Gastrocnemius medialis (tissue), 4 donors: ENCODE results near the gene VIPR2. TPM values are rescaled to one million over a fixed set of nuclear protein-coding genes. Genes with fewer than 3 reads are reported as not detected.
A peak's percentile ranks its signal among the peaks of the same experiment; 100 is the strongest.

ENCODE experiments used
- ATAC-seq, 2 donors: fragments of 150-250 bp; one replicate each; pipeline ENCODE4 v1.9.1; 2016
- DNase-seq, 2 donors: peaks; one replicate each; pipeline ENCODE4 v3.0.0-alpha.2; 2019
- H3K27ac ChIP-seq, 4 donors: fragments of 200-600 bp; sonication (generic); 1 replicate in 1 of 4; 2 replicates in 3 of 4; pipeline ENCODE4 v1.5.1; 2016 to 2018; ENCODE audit warnings: mild to moderate bottlenecking in 2 of 4, moderate library complexity in 1 of 4
- H3K27me3 ChIP-seq, 3 donors: fragments of 200-600 bp; sonication (generic) in 2 of 3; 1 replicate in 1 of 3; 2 replicates in 2 of 3; pipeline versions ENCODE4 v1.5.1 to v1.6.0; 2016 to 2019; ENCODE audit warnings: mild to moderate bottlenecking in 1 of 3, moderate library complexity in 1 of 3
- H3K36me3 ChIP-seq, 2 donors: fragments of 200-600 bp; sonication (generic) in 1 of 2; one replicate each; pipeline ENCODE4 v1.5.1; 2017 to 2018
- H3K4me1 ChIP-seq, 2 donors: fragments of 200-600 bp; sonication (generic) in 1 of 2; one replicate each; pipeline ENCODE4 v1.5.1; 2016 to 2017; ENCODE audit warnings: mild to moderate bottlenecking in 2 of 2
- H3K4me3 ChIP-seq, 4 donors: fragments of 200-600 bp; sonication (generic) in 3 of 4; 1 replicate in 1 of 4; 2 replicates in 3 of 4; pipeline ENCODE4 v1.5.1; 2016 to 2019; ENCODE audit warnings: mild to moderate bottlenecking in 2 of 4
- H3K9me3 ChIP-seq, 3 donors: fragments of 200-600 bp; sonication (generic) in 2 of 3; 1 replicate in 1 of 3; 2 replicates in 2 of 3; pipeline ENCODE4 v1.5.1; 2016 to 2019
- POLR2A ChIP-seq, 2 donors: fragments of 450-650 bp; IDR thresholded peaks; one replicate each; pipeline ENCODE4 v1.6.1; 2017; ENCODE audit warnings: antibody characterized with exemption in 2 of 2, mild to moderate bottlenecking in 2 of 2, moderate library complexity in 2 of 2
- in situ Hi-C, 4 donors: fragments of 200-750 bp; cut with MboI; loops; one replicate each; pipeline versions ENCODE4 v1.15.0 to v1.8.0; 2017; ENCODE audit warnings: low sequenced_read_pairs in 4 of 4
- intact Hi-C: fragments of 100-400 bp; cut with DNase I; formaldehyde crosslinking; loops from one replicate; pipeline ENCODE4 v1.15.1; 2023; ENCODE audit warnings: low total_unique reads
- total RNA-seq, 4 donors: library from RNA; depleted of rRNA; stranded (reverse); fragments of >200 nt; gene quantifications; one replicate each; pipeline versions ENCODE4 v1.1.0 to v1.2.3, GENCODE V29; 2016
- TF ChIP-seq, protein P1 (sequence below), 5 experiments: fragments of 450-650 bp in 3 of 5; fragments of 200-600 bp in 2 of 5; sonication (generic) in 2 of 5; IDR thresholded peaks in 4 of 5; conservative IDR thresholded peaks in 1 of 5; 1 replicate in 4 of 5; 2 replicates in 1 of 5; pipeline ENCODE4 v1.5.1; 2016 to 2019; ENCODE audit warnings: antibody characterized with exemption in 5 of 5, mild to moderate bottlenecking in 3 of 5, moderate library complexity in 3 of 5

VIPR2 gene
- total RNA-seq, 4 donors from 2014 or later, result 0.39 to 2.2 (median 0.80) TPM

- intact Hi-C loops (no loop called here), in situ Hi-C loops (no loop called here)
- Histone ChIP-seq H3K9me3 (no peaks in the 10 kb centered on the region), H3K27ac (no peak overlapping the region), H3K4me1 (no peaks in the 10 kb centered on the region), H3K36me3 (no peaks in the 10 kb centered on the region), H3K27me3 (no peaks in the 10 kb centered on the region), H3K4me3 (no peak overlapping the region)
- TF ChIP-seq POLR2A (IDR thresholded peaks at IDR 0.05), result no peak
- TF ChIP-seq, protein P1, sequence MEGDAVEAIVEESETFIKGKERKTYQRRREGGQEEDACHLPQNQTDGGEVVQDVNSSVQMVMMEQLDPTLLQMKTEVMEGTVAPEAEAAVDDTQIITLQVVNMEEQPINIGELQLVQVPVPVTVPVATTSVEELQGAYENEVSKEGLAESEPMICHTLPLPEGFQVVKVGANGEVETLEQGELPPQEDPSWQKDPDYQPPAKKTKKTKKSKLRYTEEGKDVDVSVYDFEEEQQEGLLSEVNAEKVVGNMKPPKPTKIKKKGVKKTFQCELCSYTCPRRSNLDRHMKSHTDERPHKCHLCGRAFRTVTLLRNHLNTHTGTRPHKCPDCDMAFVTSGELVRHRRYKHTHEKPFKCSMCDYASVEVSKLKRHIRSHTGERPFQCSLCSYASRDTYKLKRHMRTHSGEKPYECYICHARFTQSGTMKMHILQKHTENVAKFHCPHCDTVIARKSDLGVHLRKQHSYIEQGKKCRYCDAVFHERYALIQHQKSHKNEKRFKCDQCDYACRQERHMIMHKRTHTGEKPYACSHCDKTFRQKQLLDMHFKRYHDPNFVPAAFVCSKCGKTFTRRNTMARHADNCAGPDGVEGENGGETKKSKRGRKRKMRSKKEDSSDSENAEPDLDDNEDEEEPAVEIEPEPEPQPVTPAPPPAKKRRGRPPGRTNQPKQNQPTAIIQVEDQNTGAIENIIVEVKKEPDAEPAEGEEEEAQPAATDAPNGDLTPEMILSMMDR (IDR thresholded peaks at IDR 0.05 in 4 of 5, conservative IDR thresholded peaks at IDR 0.05 in 1 of 5), result no peak
- ATAC-seq (no peak), DNase-seq (no peak)
Observed at GRCh38 chr7:159157714-159158113, 13.0 kb upstream of the VIPR2 start.

GRCh38 chr7:159156436-159157245 lies 12.0 kb upstream of the VIPR2 start:
- H3K4me3 ChIP-seq, result no peak overlapping the region
- intact Hi-C loops (no loop called here), in situ Hi-C loops (no loop called here)
- ATAC-seq (no peak), DNase-seq (no peak)
- no peaks in the 10 kb centered on the region for H3K27me3 ChIP-seq
- H3K27ac ChIP-seq, result no peak overlapping the region
- TF ChIP-seq, protein P1 (IDR thresholded peaks at IDR 0.05 in 4 of 5, conservative IDR thresholded peaks at IDR 0.05 in 1 of 5), result no peak
- no peak for TF ChIP-seq POLR2A (IDR thresholded peaks at IDR 0.05)
- no peaks in the 10 kb centered on the region for H3K9me3 ChIP-seq
- no peaks in the 10 kb centered on the region for H3K36me3 ChIP-seq
- no peaks in the 10 kb centered on the region for H3K4me1 ChIP-seq

- intact Hi-C loops, result no loop called here
Observed at GRCh38 chr7:159155410-159155809, 10.7 kb upstream of the VIPR2 start.

GRCh38 chr7:159154243-159154642 lies 9.6 kb upstream of the VIPR2 start:
- no peaks in the 10 kb centered on the region for H3K36me3 ChIP-seq
- no peak overlapping the region for H3K4me3 ChIP-seq
- intact Hi-C loops, result no loop called here
- no peaks in the 10 kb centered on the region for H3K4me1 ChIP-seq
- ATAC-seq (no peak), DNase-seq (no peak)
- H3K27me3 ChIP-seq, result no peaks in the 10 kb centered on the region
- no peak for TF ChIP-seq POLR2A (IDR thresholded peaks at IDR 0.05)
- TF ChIP-seq, protein P1 (IDR thresholded peaks at IDR 0.05 in 4 of 5, conservative IDR thresholded peaks at IDR 0.05 in 1 of 5), result peak in 1 of 5 experiments; percentile 43
- in situ Hi-C loops, result no loop called here
- H3K27ac ChIP-seq, result no peak overlapping the region
- H3K9me3 ChIP-seq, result no peaks in the 10 kb centered on the region

More at GRCh38 chr7:159155410-159155809, 10.7 kb upstream of the VIPR2 start:
- H3K27ac ChIP-seq, result no peak overlapping the region
- H3K27me3 ChIP-seq, result no peaks in the 10 kb centered on the region
- H3K4me1 ChIP-seq, result no peaks in the 10 kb centered on the region
- DNase-seq, result no peak
- in situ Hi-C loops, result no loop called here
- H3K4me3 ChIP-seq, result no peak overlapping the region
- no peak for TF ChIP-seq POLR2A (IDR thresholded peaks at IDR 0.05)
- TF ChIP-seq, protein P1 (IDR thresholded peaks at IDR 0.05 in 4 of 5, conservative IDR thresholded peaks at IDR 0.05 in 1 of 5), result no peak
- no peaks in the 10 kb centered on the region for H3K36me3 ChIP-seq
- ATAC-seq, result no peak
- no peaks in the 10 kb centered on the region for H3K9me3 ChIP-seq
